KMS-11 (cell line): Measurements from ENCODE around the gene CADM4.

Experiments used
- H2AFZ ChIP-seq: fragments of 200-600 bp; sonication (generic); 2 replicates; pipeline ENCODE4 v1.6.1; 2016; ENCODE audit warnings: antibody characterized with exemption, mixed run types, low read depth
- H3K27ac ChIP-seq: fragments of 200-600 bp; sonication (generic); 2 replicates; pipeline ENCODE4 v1.6.1; 2016; ENCODE audit warnings: mild to moderate bottlenecking, mixed run types
- H3K27me3 ChIP-seq: fragments of 200-600 bp; sonication (generic); 2 replicates; pipeline ENCODE4 v1.6.1; 2017; ENCODE audit warnings: mild to moderate bottlenecking, low read depth, mixed run types, moderate library complexity; ENCODE audit not compliant: insufficient read depth
- H3K36me3 ChIP-seq: fragments of 200-600 bp; sonication (generic); 2 replicates; pipeline ENCODE4 v1.6.1; 2017; ENCODE audit warnings: mild to moderate bottlenecking, mixed run types; ENCODE audit not compliant: insufficient read depth
- H3K4me1 ChIP-seq: fragments of 200-600 bp; sonication (generic); 2 replicates; pipeline ENCODE4 v1.6.1; 2016; ENCODE audit warnings: mild to moderate bottlenecking, low read depth, mixed run types; ENCODE audit not compliant: poor library complexity, severe bottlenecking
- H3K4me2 ChIP-seq: fragments of 200-600 bp; sonication (generic); 2 replicates; pipeline ENCODE4 v1.7.0; 2016; ENCODE audit warnings: mild to moderate bottlenecking, mixed run types
- H3K4me3 ChIP-seq: fragments of 200-600 bp; sonication (generic); IDR thresholded peaks from 2 replicates; pipeline ENCODE4 v1.6.1; 2017; ENCODE audit warnings: low read depth, low read length, mixed read lengths; ENCODE audit not compliant: insufficient read depth
- H3K79me2 ChIP-seq: fragments of 200-600 bp; sonication (generic); 2 replicates; pipeline ENCODE4 v1.6.1; 2016; ENCODE audit warnings: low read depth, mixed run types; ENCODE audit not compliant: insufficient read depth
- H3K9ac ChIP-seq: fragments of 200-600 bp; sonication (generic); 2 replicates; pipeline ENCODE4 v1.6.1; 2016; ENCODE audit warnings: mild to moderate bottlenecking, mixed run types
- H4K20me1 ChIP-seq: fragments of 200-600 bp; sonication (generic); 2 replicates; pipeline ENCODE4 v1.6.1; 2016; ENCODE audit warnings: mild to moderate bottlenecking, mixed run types; ENCODE audit not compliant: insufficient read depth
- TF ChIP-seq, protein P1 (sequence below): fragments of 200-600 bp; sonication (generic); conservative IDR thresholded peaks from 2 replicates; pipeline ENCODE4 v1.6.1; 2017; ENCODE audit warnings: low read depth, mild to moderate bottlenecking, antibody characterized with exemption, low read length, moderate library complexity, mixed read lengths

The CADM4 gene, protein sequence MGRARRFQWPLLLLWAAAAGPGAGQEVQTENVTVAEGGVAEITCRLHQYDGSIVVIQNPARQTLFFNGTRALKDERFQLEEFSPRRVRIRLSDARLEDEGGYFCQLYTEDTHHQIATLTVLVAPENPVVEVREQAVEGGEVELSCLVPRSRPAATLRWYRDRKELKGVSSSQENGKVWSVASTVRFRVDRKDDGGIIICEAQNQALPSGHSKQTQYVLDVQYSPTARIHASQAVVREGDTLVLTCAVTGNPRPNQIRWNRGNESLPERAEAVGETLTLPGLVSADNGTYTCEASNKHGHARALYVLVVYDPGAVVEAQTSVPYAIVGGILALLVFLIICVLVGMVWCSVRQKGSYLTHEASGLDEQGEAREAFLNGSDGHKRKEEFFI

DNA sequence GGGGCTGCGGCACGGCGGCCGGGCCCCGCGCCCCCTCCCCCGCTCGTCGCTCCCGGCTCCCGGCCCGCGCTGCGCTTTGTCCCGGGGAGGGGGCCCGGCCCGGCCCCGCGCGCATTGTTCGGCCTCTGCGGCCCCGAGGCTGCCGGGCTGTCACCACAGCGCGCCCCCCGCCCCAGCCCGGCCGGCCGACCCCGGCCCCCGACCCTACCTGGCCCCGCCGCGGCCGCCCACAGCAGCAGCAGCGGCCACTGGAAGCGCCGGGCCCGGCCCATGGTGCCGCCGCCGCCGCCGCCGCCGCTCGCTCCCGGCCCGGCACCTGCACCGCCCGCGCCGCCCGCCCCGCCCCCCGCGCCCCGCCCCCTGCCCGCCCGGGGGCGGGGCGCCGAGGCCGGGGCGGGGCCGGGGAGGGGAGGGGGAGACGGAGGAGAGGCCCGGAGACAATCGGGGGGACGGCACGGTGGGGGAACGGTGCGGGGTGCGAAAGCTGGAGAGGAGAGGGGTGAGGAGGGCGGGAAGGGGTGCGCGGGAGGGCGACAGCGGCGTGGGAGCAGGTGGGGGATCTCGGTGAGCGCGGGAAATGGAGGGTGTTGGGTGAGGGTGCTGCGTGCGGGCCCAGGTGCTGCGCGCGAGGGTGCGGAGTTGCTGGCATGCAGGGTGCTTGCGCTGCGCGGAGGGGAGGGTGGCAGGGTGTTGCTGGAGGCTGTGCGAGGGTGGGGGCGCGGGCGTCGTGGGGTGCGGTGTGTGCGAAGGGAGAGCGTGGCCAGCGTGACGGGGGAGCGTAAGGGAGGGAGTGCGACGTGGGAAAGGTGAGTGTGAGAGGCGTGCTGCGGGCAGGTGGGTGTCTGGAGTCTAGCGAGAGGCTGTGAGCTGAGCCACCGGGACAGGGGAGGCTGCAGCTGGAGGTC lies at the start of gene CADM4:
TSS of gene CADM4 (minus strand) at position 332 of the 905 bp plus-strand sequence. CDS start at position 272, 60 bp downstream.
- Histone ChIP-seq H3K4me2 (peak within 1 kb of the TSS; percentile 60; the same call in 1 of the 2 replicates), H3K9ac (no peak within 1 kb of the TSS; the same call in 1 of the 2 replicates), H3K4me3 (no peak within 1 kb of the TSS), H3K27me3 (peaks cover 27% of the 10 kb centered on the region), H3K79me2 (no peaks in the 10 kb centered on the region), H4K20me1 (no peaks in the 10 kb centered on the region), H2AFZ (peak within 1 kb of the TSS; percentile 81; the same call in 1 of the 2 replicates), H3K27ac (no peak within 1 kb of the TSS), H3K36me3 (no peaks in the 10 kb centered on the region), H3K4me1 (no peaks in the 10 kb centered on the region)
- TF ChIP-seq, protein P1, sequence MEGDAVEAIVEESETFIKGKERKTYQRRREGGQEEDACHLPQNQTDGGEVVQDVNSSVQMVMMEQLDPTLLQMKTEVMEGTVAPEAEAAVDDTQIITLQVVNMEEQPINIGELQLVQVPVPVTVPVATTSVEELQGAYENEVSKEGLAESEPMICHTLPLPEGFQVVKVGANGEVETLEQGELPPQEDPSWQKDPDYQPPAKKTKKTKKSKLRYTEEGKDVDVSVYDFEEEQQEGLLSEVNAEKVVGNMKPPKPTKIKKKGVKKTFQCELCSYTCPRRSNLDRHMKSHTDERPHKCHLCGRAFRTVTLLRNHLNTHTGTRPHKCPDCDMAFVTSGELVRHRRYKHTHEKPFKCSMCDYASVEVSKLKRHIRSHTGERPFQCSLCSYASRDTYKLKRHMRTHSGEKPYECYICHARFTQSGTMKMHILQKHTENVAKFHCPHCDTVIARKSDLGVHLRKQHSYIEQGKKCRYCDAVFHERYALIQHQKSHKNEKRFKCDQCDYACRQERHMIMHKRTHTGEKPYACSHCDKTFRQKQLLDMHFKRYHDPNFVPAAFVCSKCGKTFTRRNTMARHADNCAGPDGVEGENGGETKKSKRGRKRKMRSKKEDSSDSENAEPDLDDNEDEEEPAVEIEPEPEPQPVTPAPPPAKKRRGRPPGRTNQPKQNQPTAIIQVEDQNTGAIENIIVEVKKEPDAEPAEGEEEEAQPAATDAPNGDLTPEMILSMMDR = no peak

DNA sequence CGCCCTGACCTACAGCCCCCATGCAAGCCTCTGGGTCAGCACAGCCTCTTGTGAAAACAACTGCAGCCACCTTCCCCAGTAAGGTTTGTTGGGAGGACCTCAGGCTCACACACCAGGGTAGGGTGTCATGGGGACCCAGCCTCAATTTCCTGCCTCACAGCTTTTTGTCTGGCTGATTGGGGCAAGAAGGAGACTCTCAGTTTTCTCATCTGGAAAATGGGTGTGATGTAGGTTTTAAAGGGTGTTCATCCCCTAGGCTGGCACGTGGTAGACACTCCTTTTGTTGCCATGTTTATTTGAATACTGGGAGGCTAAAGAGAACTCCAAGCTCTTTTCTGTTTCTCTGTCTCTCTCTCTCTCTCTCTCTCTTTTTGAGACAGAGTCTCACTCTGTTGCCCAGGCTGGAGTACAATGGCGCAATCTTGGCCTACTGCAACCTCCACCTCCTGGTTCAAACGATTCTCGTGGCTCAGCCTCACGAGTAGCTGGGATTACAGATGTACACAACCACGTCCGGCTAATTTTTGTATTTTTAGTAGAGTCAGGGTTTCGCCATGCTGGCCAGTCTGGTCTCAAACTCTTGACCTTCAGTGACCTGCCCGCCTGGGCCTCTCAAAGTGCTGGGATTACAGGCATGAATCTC lies 48.5 kb upstream of the CADM4 start:
- no peak overlapping the region for H2AFZ ChIP-seq
- H3K27ac ChIP-seq = no peak overlapping the region
- H4K20me1 ChIP-seq = no peaks in the 10 kb centered on the region
- TF ChIP-seq, protein P1 = no peak
- no peaks in the 10 kb centered on the region for H3K27me3 ChIP-seq
- no peak overlapping the region for H3K9ac ChIP-seq
- H3K79me2 ChIP-seq = no peaks in the 10 kb centered on the region
- no peak overlapping the region for H3K4me3 ChIP-seq
- no peak overlapping the region for H3K4me2 ChIP-seq
- no peaks in the 10 kb centered on the region for H3K36me3 ChIP-seq
- no peaks in the 10 kb centered on the region for H3K4me1 ChIP-seq

DNA sequence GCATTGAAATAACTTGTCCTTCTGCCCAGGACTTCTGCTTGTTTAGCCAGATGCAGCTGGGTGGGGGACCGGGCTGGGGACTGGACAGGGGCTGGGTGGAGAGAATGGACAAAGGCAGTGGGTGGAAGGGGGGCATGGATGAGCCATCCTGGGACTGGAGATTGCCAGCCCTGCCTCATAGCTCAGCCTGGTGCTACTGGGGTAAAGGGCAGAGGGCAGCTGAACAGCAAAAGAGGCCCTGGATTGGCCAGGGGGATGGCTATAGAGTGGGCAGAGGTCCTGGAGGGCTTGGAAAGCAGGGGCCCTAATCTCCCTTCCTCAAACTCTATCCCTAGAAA lies 48.0 kb upstream of the CADM4 start:
- Histone ChIP-seq H3K27ac (no peak overlapping the region), H3K27me3 (no peaks in the 10 kb centered on the region), H2AFZ (no peak overlapping the region)

DNA sequence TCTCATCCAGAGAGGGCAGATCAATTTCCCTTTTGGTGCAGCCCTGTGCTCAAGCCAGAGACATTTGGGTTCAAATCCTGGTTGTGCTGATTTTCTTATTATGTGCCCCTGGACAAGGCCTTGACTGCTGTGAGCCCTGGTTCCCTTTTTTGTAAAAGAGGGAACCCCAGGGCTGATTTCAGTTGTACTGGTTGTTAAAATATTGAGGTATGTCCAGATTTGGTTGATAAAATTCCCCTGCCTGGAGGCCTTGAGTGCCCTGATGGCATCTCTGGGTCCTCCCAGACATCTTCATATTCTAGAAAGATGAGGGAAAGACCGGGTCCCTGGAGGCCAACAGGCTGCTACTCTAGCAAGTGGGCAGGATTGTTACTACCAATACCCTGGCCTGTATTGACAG lies 44.7 kb upstream of the CADM4 start:
- Histone ChIP-seq H3K27ac (no peak overlapping the region), H4K20me1 (no peaks in the 10 kb centered on the region), H2AFZ (no peak overlapping the region), H3K9ac (no peak overlapping the region), H3K4me3 (no peak overlapping the region), H3K4me1 (no peaks in the 10 kb centered on the region), H3K4me2 (no peak overlapping the region), H3K79me2 (no peaks in the 10 kb centered on the region), H3K36me3 (no peaks in the 10 kb centered on the region), H3K27me3 (no peaks in the 10 kb centered on the region)
- TF ChIP-seq, protein P1 = no peak

More for the DNA sequence above, 48.0 kb upstream of the CADM4 start:
- Histone ChIP-seq H3K4me3 (no peak overlapping the region), H3K9ac (no peak overlapping the region), H3K79me2 (no peaks in the 10 kb centered on the region), H3K4me2 (no peak overlapping the region), H3K4me1 (no peaks in the 10 kb centered on the region), H4K20me1 (no peaks in the 10 kb centered on the region), H3K36me3 (no peaks in the 10 kb centered on the region)
- TF ChIP-seq, protein P1 = no peak
